ENCODE data around the gene SPEG.

Gene SPEG

GRCh38 chr2:219519526-219519916, 84.9 kb downstream of the SPEG start:
- Histone ChIP-seq H3K4me1 (ENCODE audit: control insufficient read depth, low read depth, low read length) (peaks cover 23% of the 10 kb centered on the region), H3K36me3 (ENCODE audit: control insufficient read depth, low read depth, low read length) (no peaks in the 10 kb centered on the region), H3K9me3 (ENCODE audit: control insufficient read depth, low read depth, low read length) (no peaks in the 10 kb centered on the region), H3K27me3 (ENCODE audit: control insufficient read depth, insufficient read depth, low read length) (peaks cover 32% of the 10 kb centered on the region), H3K27ac (ENCODE audit: low read length) (no peak overlapping the region), H3K9ac (ENCODE audit: low read length) (no peak overlapping the region), H3K4me3 (ENCODE audit: low read length) (no peak overlapping the region)

GRCh38 chr2:219520079-219520478, 85.4 kb downstream of the SPEG start:
- H3K9ac ChIP-seq (ENCODE audit: low read length), result no peak overlapping the region
- H3K27ac ChIP-seq (ENCODE audit: low read length), result no peak overlapping the region
- H3K27me3 ChIP-seq (ENCODE audit: control insufficient read depth, insufficient read depth, low read length), result peaks cover 27% of the 10 kb centered on the region
- no peak overlapping the region for H3K4me3 ChIP-seq (ENCODE audit: low read length)
- no peaks in the 10 kb centered on the region for H3K9me3 ChIP-seq (ENCODE audit: control insufficient read depth, low read depth, low read length)
- no peaks in the 10 kb centered on the region for H3K36me3 ChIP-seq (ENCODE audit: control insufficient read depth, low read depth, low read length)
- peaks cover 23% of the 10 kb centered on the region for H3K4me1 ChIP-seq (ENCODE audit: control insufficient read depth, low read depth, low read length)

- no peaks in the 10 kb centered on the region for H3K36me3 ChIP-seq (ENCODE audit: control insufficient read depth, low read depth, low read length)
- peaks cover 26% of the 10 kb centered on the region for H3K4me1 ChIP-seq (ENCODE audit: control insufficient read depth, low read depth, low read length)
- peaks cover 17% of the 10 kb centered on the region for H3K27me3 ChIP-seq (ENCODE audit: control insufficient read depth, insufficient read depth, low read length)
- no peaks in the 10 kb centered on the region for H3K9me3 ChIP-seq (ENCODE audit: control insufficient read depth, low read depth, low read length)
- H3K9ac ChIP-seq (ENCODE audit: low read length), result no peak overlapping the region
- H3K27ac ChIP-seq (ENCODE audit: low read length), result no peak overlapping the region
- H3K4me3 ChIP-seq (ENCODE audit: low read length), result peak overlapping the region; percentile 7
These were observed 86.6 kb downstream of the SPEG start for GRCh38 chr2:219521066-219521880.

GRCh38 chr2:219522111-219523030, 87.7 kb downstream of the SPEG start:
- H3K4me3 ChIP-seq (ENCODE audit: low read length), result peak overlapping the region; percentile 54
- H3K27me3 ChIP-seq (ENCODE audit: control insufficient read depth, insufficient read depth, low read length), result peaks cover 22% of the 10 kb centered on the region
- peaks cover 30% of the 10 kb centered on the region for H3K4me1 ChIP-seq (ENCODE audit: control insufficient read depth, low read depth, low read length)
- peak overlapping the region; percentile 18 for H3K9ac ChIP-seq (ENCODE audit: low read length)
- no peaks in the 10 kb centered on the region for H3K9me3 ChIP-seq (ENCODE audit: control insufficient read depth, low read depth, low read length)
- no peaks in the 10 kb centered on the region for H3K36me3 ChIP-seq (ENCODE audit: control insufficient read depth, low read depth, low read length)
- no peak overlapping the region for H3K27ac ChIP-seq (ENCODE audit: low read length)

GRCh38 chr2:219523031-219523671, 88.5 kb downstream of the SPEG start:
- no peaks in the 10 kb centered on the region for H3K36me3 ChIP-seq (ENCODE audit: control insufficient read depth, low read depth, low read length)
- H3K9ac ChIP-seq (ENCODE audit: low read length), result peak overlapping the region; percentile 18
- no peaks in the 10 kb centered on the region for H3K9me3 ChIP-seq (ENCODE audit: control insufficient read depth, low read depth, low read length)
- H3K27ac ChIP-seq (ENCODE audit: low read length), result no peak overlapping the region
- H3K4me1 ChIP-seq (ENCODE audit: control insufficient read depth, low read depth, low read length), result peaks cover 30% of the 10 kb centered on the region
- H3K4me3 ChIP-seq (ENCODE audit: low read length), result peak overlapping the region; percentile 54
- H3K27me3 ChIP-seq (ENCODE audit: control insufficient read depth, insufficient read depth, low read length), result peaks cover 20% of the 10 kb centered on the region

GRCh38 chr2:219524817-219525216, 90.2 kb downstream of the SPEG start:
- Histone ChIP-seq H3K9me3 (ENCODE audit: control insufficient read depth, low read depth, low read length) (no peaks in the 10 kb centered on the region), H3K36me3 (ENCODE audit: control insufficient read depth, low read depth, low read length) (no peaks in the 10 kb centered on the region), H3K27me3 (ENCODE audit: control insufficient read depth, insufficient read depth, low read length) (peaks cover 31% of the 10 kb centered on the region), H3K4me1 (ENCODE audit: control insufficient read depth, low read depth, low read length) (peaks cover 32% of the 10 kb centered on the region), H3K4me3 (ENCODE audit: low read length) (no peak overlapping the region), H3K27ac (ENCODE audit: low read length) (no peak overlapping the region), H3K9ac (ENCODE audit: low read length) (no peak overlapping the region)

GRCh38 chr2:219525533-219526232, 91.0 kb downstream of the SPEG start:
- H3K4me1 ChIP-seq (ENCODE audit: control insufficient read depth, low read depth, low read length), result peaks cover 33% of the 10 kb centered on the region

GRCh38 chr2:219526320-219527075, 91.9 kb downstream of the SPEG start:
- H3K4me3 ChIP-seq (ENCODE audit: low read length), result no peak overlapping the region
- peaks cover 26% of the 10 kb centered on the region for H3K4me1 ChIP-seq (ENCODE audit: control insufficient read depth, low read depth, low read length)
- no peaks in the 10 kb centered on the region for H3K9me3 ChIP-seq (ENCODE audit: control insufficient read depth, low read depth, low read length)
- H3K27me3 ChIP-seq (ENCODE audit: control insufficient read depth, insufficient read depth, low read length), result peaks cover 33% of the 10 kb centered on the region
- no peak overlapping the region for H3K27ac ChIP-seq (ENCODE audit: low read length)
- H3K36me3 ChIP-seq (ENCODE audit: control insufficient read depth, low read depth, low read length), result no peaks in the 10 kb centered on the region
- H3K9ac ChIP-seq (ENCODE audit: low read length), result no peak overlapping the region

More at GRCh38 chr2:219525533-219526232, 91.0 kb downstream of the SPEG start:
- Histone ChIP-seq H3K9me3 (ENCODE audit: control insufficient read depth, low read depth, low read length) (no peaks in the 10 kb centered on the region), H3K36me3 (ENCODE audit: control insufficient read depth, low read depth, low read length) (no peaks in the 10 kb centered on the region), H3K27ac (ENCODE audit: low read length) (no peak overlapping the region), H3K27me3 (ENCODE audit: control insufficient read depth, insufficient read depth, low read length) (peaks cover 33% of the 10 kb centered on the region), H3K4me3 (ENCODE audit: low read length) (no peak overlapping the region), H3K9ac (ENCODE audit: low read length) (no peak overlapping the region)

GRCh38 chr2:219527076-219527394, 92.4 kb downstream of the SPEG start:
- H3K27me3 ChIP-seq (ENCODE audit: control insufficient read depth, insufficient read depth, low read length), result peaks cover 33% of the 10 kb centered on the region
- no peaks in the 10 kb centered on the region for H3K36me3 ChIP-seq (ENCODE audit: control insufficient read depth, low read depth, low read length)
- H3K4me3 ChIP-seq (ENCODE audit: low read length), result no peak overlapping the region
- no peak overlapping the region for H3K9ac ChIP-seq (ENCODE audit: low read length)
- H3K9me3 ChIP-seq (ENCODE audit: control insufficient read depth, low read depth, low read length), result no peaks in the 10 kb centered on the region
- no peak overlapping the region for H3K27ac ChIP-seq (ENCODE audit: low read length)
- peaks cover 20% of the 10 kb centered on the region for H3K4me1 ChIP-seq (ENCODE audit: control insufficient read depth, low read depth, low read length)

GRCh38 chr2:219527472-219527871, 92.8 kb downstream of the SPEG start:
- no peak overlapping the region for H3K4me3 ChIP-seq (ENCODE audit: low read length)
- H3K27me3 ChIP-seq (ENCODE audit: control insufficient read depth, insufficient read depth, low read length), result peaks cover 33% of the 10 kb centered on the region
- H3K9me3 ChIP-seq (ENCODE audit: control insufficient read depth, low read depth, low read length), result no peaks in the 10 kb centered on the region
- no peak overlapping the region for H3K9ac ChIP-seq (ENCODE audit: low read length)
- no peak overlapping the region for H3K27ac ChIP-seq (ENCODE audit: low read length)
- H3K36me3 ChIP-seq (ENCODE audit: control insufficient read depth, low read depth, low read length), result no peaks in the 10 kb centered on the region
- peaks cover 20% of the 10 kb centered on the region for H3K4me1 ChIP-seq (ENCODE audit: control insufficient read depth, low read depth, low read length)

Data from iPS-18a (cell line).